Small intestine (tissue), 7 donors: Measurements from ENCODE around the gene KIAA1958. TPM values are rescaled to one million over a fixed set of nuclear protein-coding genes. Genes with fewer than 3 reads are reported as not detected.
"Not testable (repeated sequence)": the region's sequence is repeated elsewhere in the genome, so short reads cannot be mapped to it uniquely, and the experiment has no call there.

Experiments
- DNase-seq, 2 donors: peaks; one replicate each; pipeline versions ENCODE4 v3.0.0 to v3.0.0-alpha.2; 2013
- FAIRE-seq: peaks from 2 replicates; lab custom pipeline; 2012; peaks lifted over from hg19 to GRCh38; lab: Jason Lieb, UNC
- H3K27ac ChIP-seq, 3 donors: one replicate each; pipeline ENCODE4 v1.5.1; 2013; ENCODE audit warnings: low read length in 2 of 3, mild to moderate bottlenecking in 2 of 3, control low read depth in 1 of 3, inconsistent platforms in 1 of 3, low read depth in 1 of 3, moderate library complexity in 1 of 3
- H3K27me3 ChIP-seq, 3 donors: one replicate each; pipeline ENCODE4 v1.6.1; 2013; ENCODE audit warnings: low read length in 3 of 3, inconsistent platforms in 1 of 3; ENCODE audit not compliant: control insufficient read depth in 3 of 3, insufficient read depth in 3 of 3
- H3K36me3 ChIP-seq, 3 donors: one replicate each; pipeline ENCODE4 v1.6.1; 2013; ENCODE audit warnings: low read length in 3 of 3, inconsistent platforms in 1 of 3, low read depth in 1 of 3, mild to moderate bottlenecking in 1 of 3, moderate library complexity in 1 of 3; ENCODE audit not compliant: control insufficient read depth in 3 of 3, insufficient read depth in 2 of 3
- H3K4me1 ChIP-seq, 3 donors: one replicate each; pipeline ENCODE4 v1.6.1; 2013; ENCODE audit warnings: low read length in 2 of 3, inconsistent platforms in 1 of 3, low read depth in 1 of 3, mild to moderate bottlenecking in 1 of 3, moderate library complexity in 1 of 3; ENCODE audit not compliant: control insufficient read depth in 3 of 3, insufficient read depth in 2 of 3
- H3K4me3 ChIP-seq, 3 donors: one replicate each; pipeline ENCODE4 v1.5.1; 2013; ENCODE audit warnings: low read length in 3 of 3, control low read depth in 1 of 3, inconsistent platforms in 1 of 3, low read depth in 1 of 3, mild to moderate bottlenecking in 1 of 3, moderate library complexity in 1 of 3
- H3K9me3 ChIP-seq, 2 donors: one replicate each; pipeline ENCODE4 v1.6.1; 2013; ENCODE audit warnings: low read depth in 1 of 2, low read length in 1 of 2; ENCODE audit not compliant: control insufficient read depth in 2 of 2, insufficient read depth in 1 of 2
- WGBS, 3 donors: extraction: QIAGEN DNeasy Blood & Tissue Kit; methylation state at CpG; one replicate each; pipeline ENCODE4 v1.1.7; 2013; 5-methylcytosine and 5-hydroxymethylcytosine counted together
- polyA plus RNA-seq, 4 donors: library from polyadenylated mRNA; stranded (reverse) in 3 of 4; unstranded in 1 of 4; fragments of 200-250 nt in 3 of 4; fragments of 120-200 nt in 1 of 4; gene quantifications; one replicate each; pipeline versions ENCODE4 v1.2.1 to v1.2.3, GENCODE V29; 2013
- donor health status: healthy with polysubstance abuse.
- donor health status: control.
- donor health status: control.
- donor health status: Bipolar disorder and iron deficiency.
- donor health status: healthy.

KIAA1958 gene
- polyA plus RNA-seq, 4 donors = 0.54 to 9.8 (median 1.1) TPM

- FAIRE-seq (no peak), DNase-seq (no peak)
- Histone ChIP-seq H3K9me3 (peaks cover 0 to 5% of the 10 kb centered on the region in 2 donors), H3K27ac (no peak overlapping the region), H3K36me3 (peaks cover 0 to 11% (median 0%) of the 10 kb centered on the region in 3 donors), H3K4me1 (no peaks in the 10 kb centered on the region), H3K4me3 (no peak overlapping the region), H3K27me3 (no peaks in the 10 kb centered on the region)
- WGBS, 3 donors = 91 to 95% (median 93%) methylated on average over 5 of the region's 5 CpGs
Observed at GRCh38 chr9:112654282-112654681, 167.7 kb downstream of the KIAA1958 start.

GRCh38 chr9:112655668-112656067 lies 169.0 kb downstream of the KIAA1958 start:
- H3K4me3 ChIP-seq = no peak overlapping the region
- H3K27ac ChIP-seq = no peak overlapping the region
- no peaks in the 10 kb centered on the region for H3K27me3 ChIP-seq
- peaks cover 0 to 5% of the 10 kb centered on the region in 2 donors for H3K9me3 ChIP-seq
- peaks cover 0 to 19% (median 0%) of the 10 kb centered on the region in 3 donors for H3K36me3 ChIP-seq
- no peak for DNase-seq
- WGBS, 3 donors = 70 to 81% (median 75%) methylated on average over 3 of the region's 3 CpGs
- no peak for FAIRE-seq
- H3K4me1 ChIP-seq = no peaks in the 10 kb centered on the region

- FAIRE-seq (no peak), DNase-seq (no peak)
- Histone ChIP-seq H3K27me3 (no peaks in the 10 kb centered on the region), H3K9me3 (no peaks in the 10 kb centered on the region), H3K27ac (no peak overlapping the region), H3K36me3 (peaks cover 0 to 13% (median 0%) of the 10 kb centered on the region in 3 donors), H3K4me3 (no peak overlapping the region), H3K4me1 (no peaks in the 10 kb centered on the region)
- 97% methylated on average over 12 of the region's 12 CpGs for WGBS, 3 donors
Observed at GRCh38 chr9:112659906-112660305, 173.3 kb downstream of the KIAA1958 start.

DNA sequence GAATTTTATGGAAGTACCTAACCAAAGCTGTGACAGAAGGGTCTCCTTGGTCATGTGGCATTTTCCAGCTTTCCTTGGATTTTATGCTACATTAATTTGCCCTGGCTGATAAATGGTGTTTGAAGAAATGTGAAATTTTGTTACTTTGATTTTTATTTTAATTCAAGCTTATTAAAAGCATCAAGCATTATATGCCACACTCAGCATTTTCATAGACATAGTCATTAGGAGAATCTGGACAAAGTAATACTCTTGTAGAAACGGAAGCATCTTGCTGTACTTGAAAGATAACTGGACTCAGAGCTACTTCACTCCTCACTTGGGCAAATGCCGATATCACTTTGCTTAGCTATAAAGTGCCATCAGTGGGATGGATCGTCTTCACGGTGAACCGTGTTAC lies 177.1 kb downstream of the KIAA1958 start:
- WGBS, 3 donors = 91 to 96% (median 93%) methylated on average over 5 of the region's 5 CpGs
- no peak overlapping the region for H3K4me3 ChIP-seq
- FAIRE-seq (no peak), DNase-seq (no peak)
- H3K27me3 ChIP-seq = no peaks in the 10 kb centered on the region
- no peak overlapping the region for H3K27ac ChIP-seq
- H3K4me1 ChIP-seq = no peaks in the 10 kb centered on the region
- H3K9me3 ChIP-seq = no peaks in the 10 kb centered on the region
- H3K36me3 ChIP-seq = peaks cover 0 to 11% (median 0%) of the 10 kb centered on the region in 3 donors

DNA sequence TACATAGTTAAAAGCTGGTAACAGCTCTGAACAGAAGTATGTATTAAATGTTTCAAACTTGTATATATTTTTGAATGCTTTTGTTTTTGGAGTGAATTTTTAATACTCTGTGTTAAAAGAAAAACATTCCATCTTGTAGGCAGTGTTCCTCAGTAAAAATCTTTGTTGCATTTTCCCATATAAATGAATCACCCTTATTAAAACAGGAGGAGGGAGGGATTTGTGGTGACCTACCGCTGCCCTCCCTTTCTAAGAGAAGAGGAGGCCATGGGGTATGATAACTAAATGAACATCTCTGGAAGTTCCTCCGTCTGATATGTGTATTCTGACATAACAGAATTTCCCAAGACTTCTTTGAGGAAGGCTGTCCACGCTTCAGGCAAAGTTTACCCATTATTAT lies 177.9 kb downstream of the KIAA1958 start:
- no peak overlapping the region for H3K4me3 ChIP-seq
- WGBS, 3 donors = 88 to 92% (median 91%) methylated on average over 3 of the region's 3 CpGs
- H3K9me3 ChIP-seq = no peaks in the 10 kb centered on the region
- H3K36me3 ChIP-seq = peaks cover 0 to 6% (median 0%) of the 10 kb centered on the region in 3 donors
- no peaks in the 10 kb centered on the region for H3K4me1 ChIP-seq
- no peaks in the 10 kb centered on the region for H3K27me3 ChIP-seq
- DNase-seq = no peak
- H3K27ac ChIP-seq = no peak overlapping the region
- FAIRE-seq = no peak

GRCh38 chr9:112665347-112665746 lies 178.7 kb downstream of the KIAA1958 start:
- DNase-seq = peak; percentile 16 to 17
- no peak for FAIRE-seq
- Histone ChIP-seq H3K9me3 (no peaks in the 10 kb centered on the region), H3K27ac (no peak overlapping the region), H3K36me3 (peaks cover 0 to under 1% (median 0%) of the 10 kb centered on the region in 3 donors), H3K27me3 (no peaks in the 10 kb centered on the region), H3K4me1 (no peaks in the 10 kb centered on the region), H3K4me3 (no peak overlapping the region)
- WGBS, 3 donors = 70 to 76% (median 73%) methylated on average over 4 of the region's 4 CpGs

- no peaks in the 10 kb centered on the region for H3K4me1 ChIP-seq
- peaks cover 0 to 4% (median 0%) of the 10 kb centered on the region in 3 donors for H3K36me3 ChIP-seq
- no peaks in the 10 kb centered on the region for H3K9me3 ChIP-seq
- no peak for DNase-seq
- H3K27me3 ChIP-seq = no peaks in the 10 kb centered on the region
- H3K27ac ChIP-seq = no peak overlapping the region
- WGBS, 3 donors = 90 to 98% (median 97%) methylated on average over 2 of the region's 2 CpGs
- no peak for FAIRE-seq
- H3K4me3 ChIP-seq = no peak overlapping the region
Observed at GRCh38 chr9:112669326-112669725, 182.7 kb downstream of the KIAA1958 start.

DNA sequence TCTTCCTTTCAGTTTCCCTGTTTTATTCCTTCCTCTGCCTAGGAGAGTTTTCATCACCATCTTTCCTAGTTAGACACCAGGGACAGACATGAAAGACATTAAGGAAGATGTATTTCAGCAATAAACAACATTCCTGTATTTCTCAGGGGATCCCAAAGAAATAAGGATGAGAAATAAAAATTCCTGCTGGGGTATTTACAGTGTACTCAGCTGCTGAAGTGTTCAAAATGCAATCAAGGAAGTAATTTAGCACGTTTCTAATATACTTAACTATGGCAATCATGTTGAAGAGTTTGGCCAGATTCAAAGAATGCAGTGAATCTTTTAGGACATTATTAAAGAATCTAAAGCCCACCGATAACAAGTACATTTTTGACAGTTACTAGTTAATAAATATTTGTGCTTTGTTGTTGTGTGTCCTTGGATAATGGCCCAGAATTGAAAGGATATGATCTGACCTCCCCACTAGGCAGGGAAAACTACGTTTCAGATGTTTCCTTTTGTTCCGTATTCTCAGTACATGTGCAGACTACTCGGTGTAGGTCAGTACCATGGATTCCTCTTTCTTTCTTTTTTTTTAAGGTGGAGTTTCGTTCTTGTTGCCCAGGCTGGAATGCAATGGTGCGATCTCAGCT lies 184.5 kb downstream of the KIAA1958 start:
- Histone ChIP-seq H3K4me1 (no peaks in the 10 kb centered on the region), H3K36me3 (peaks cover 0 to 4% (median 0%) of the 10 kb centered on the region in 3 donors), H3K27me3 (no peaks in the 10 kb centered on the region), H3K4me3 (no peak overlapping the region), H3K9me3 (no peaks in the 10 kb centered on the region), H3K27ac (no peak overlapping the region)
- FAIRE-seq (no peak), DNase-seq (no peak)
- 61 to 78% (median 77%) methylated on average over 7 of the region's 7 CpGs for WGBS, 3 donors

GRCh38 chr9:112673221-112673620 lies 186.6 kb downstream of the KIAA1958 start:
- not testable (repeated sequence) for DNase-seq, H3K36me3 ChIP-seq, H3K27me3 ChIP-seq, FAIRE-seq, H3K4me3 ChIP-seq, H3K4me1 ChIP-seq, H3K27ac ChIP-seq
- WGBS, 3 donors = 88 to 92% (median 89%) methylated on average over 4 of the region's 4 CpGs
- peaks cover 0 to 13% of the 10 kb centered on the region in 2 donors for H3K9me3 ChIP-seq
